GM12878 (cell line): ENCODE measurements around the gene PTAFR. TPM values are rescaled to one million over a fixed set of nuclear protein-coding genes. Genes with fewer than 3 reads are reported as not detected.

ENCODE experiments used
- ATAC-seq: fragments of 200-7000 bp; cut with Tn5 transposase; 3 replicates; pipeline ENCODE4 v1.9.1; 2020; ENCODE audit warnings: mild to moderate bottlenecking, moderate library complexity
- BruUV-seq: library from RNA; stranded (reverse); fragments of 400-500 nt; replicated peaks from 2 replicates; lab custom pipeline; 2021; lab: Mats Ljungman, UMichigan
- CTCF ChIA-PET: fragments of 300-600 bp; sonication (Branson Sonifier 250); formaldehyde crosslinking; extraction: SDS; loops from one replicate; lab custom pipeline; 2021; ENCODE audit warnings: inconsistent platforms; lab: Yijun Ruan, JAX
- POLR2A ChIA-PET: fragments of 350-600 bp; formaldehyde crosslinking; extraction: SDS; loops from one replicate; lab custom pipeline; 2021; ENCODE audit warnings: inconsistent platforms; lab: Charles Lee
- RAD21 ChIA-PET: fragments of 300-600 bp; sonication (Branson Sonifier 250); formaldehyde crosslinking; loops from one replicate; lab custom pipeline; 2023; ENCODE audit warnings: antibody characterized with exemption; ENCODE audit not compliant: unreplicated experiment; lab: Charles Lee
- SMC1A ChIA-PET: fragments of 300-600 bp; sonication (Branson Sonifier 250); formaldehyde crosslinking; loops from one replicate; lab custom pipeline; 2023; ENCODE audit not compliant: unreplicated experiment, uncharacterized antibody; lab: Charles Lee
- DNase-seq: peaks from one replicate; pipeline ENCODE4 v3.0.0-alpha.2; 2011; ENCODE audit warnings: low read depth, low spot score
- FAIRE-seq: peaks from 3 replicates; lab custom pipeline; 2011; peaks lifted over from hg19 to GRCh38; lab: Jason Lieb, UNC
- H2AFZ ChIP-seq: 2 replicates; pipeline ENCODE4 v1.6.0; 2011; ENCODE audit warnings: low read depth, low read length, control low read depth; ENCODE audit not compliant: control insufficient read depth
- H3K27ac ChIP-seq: 2 replicates; pipeline ENCODE4 v1.5.1; 2011; ENCODE audit warnings: control low read depth; ENCODE audit not compliant: control insufficient read depth, insufficient read depth
- H3K27me3 ChIP-seq, 2 experiments: replicated peaks in 1 of 2; 2 replicates each; pipeline versions ENCODE4 v1.6.0 to v1.6.1; 2011; ENCODE audit warnings: low read length in 1 of 2; ENCODE audit not compliant: control insufficient read depth in 2 of 2, insufficient read depth in 2 of 2
- H3K36me3 ChIP-seq, 2 experiments: 2 replicates each; pipeline ENCODE4 v1.5.1; 2011; ENCODE audit warnings: low read length in 1 of 2; ENCODE audit not compliant: control insufficient read depth in 2 of 2, insufficient read depth in 2 of 2
- H3K4me1 ChIP-seq: 2 replicates; pipeline ENCODE4 v1.6.1; 2011; ENCODE audit warnings: mild to moderate bottlenecking, low read length, moderate library complexity, mixed read lengths; ENCODE audit not compliant: control insufficient read depth, insufficient read depth
- H3K4me2 ChIP-seq: 2 replicates; pipeline ENCODE4 v1.6.0; 2011; ENCODE audit warnings: control low read depth; ENCODE audit not compliant: control insufficient read depth, insufficient read depth
- H3K4me3 ChIP-seq: fragments of 200-600 bp; sonication (generic); 2 replicates; pipeline ENCODE4 v1.5.1; 2016
- H3K79me2 ChIP-seq: 2 replicates; pipeline ENCODE4 v1.6.0; 2011; ENCODE audit warnings: low read length; ENCODE audit not compliant: control insufficient read depth, insufficient read depth
- H3K9ac ChIP-seq: 2 replicates; pipeline ENCODE4 v1.8.0; 2011; ENCODE audit warnings: low read length, control low read depth, mixed read lengths; ENCODE audit not compliant: control insufficient read depth, insufficient read depth
- H3K9me3 ChIP-seq: replicated peaks from 3 replicates; pipeline ENCODE4 v1.5.1; 2011; ENCODE audit warnings: mild to moderate bottlenecking, low read length; ENCODE audit not compliant: control insufficient read depth, insufficient read depth
- H4K20me1 ChIP-seq: 2 replicates; pipeline ENCODE4 v1.6.0; 2011; ENCODE audit not compliant: control insufficient read depth, insufficient read depth
- BRCA1 ChIP-seq: IDR thresholded peaks from 2 replicates; pipeline ENCODE4 v1.6.1; 2011; ENCODE audit warnings: low read depth, low read length, improper control_type of control experiment
- KLF5 ChIP-seq: fragments of 450-650 bp; IDR thresholded peaks from 2 replicates; pipeline ENCODE4 v1.6.1; 2014; ENCODE audit warnings: mild to moderate bottlenecking; ENCODE audit not compliant: partially characterized antibody
- RCOR1 ChIP-seq: conservative IDR thresholded peaks from 2 replicates; pipeline ENCODE4 v1.6.1; 2012; ENCODE audit warnings: low read depth, low read length, improper control_type of control experiment
- TARDBP ChIP-seq: IDR thresholded peaks from 2 replicates; pipeline ENCODE4 v1.6.1; 2016; ENCODE audit warnings: borderline replicate concordance
- WGBS: methylation state at CpG from one replicate; pipeline ENCODE4 v1.1.6; 2016; ENCODE audit warnings: low lambda C conversion rate; ENCODE audit not compliant: insufficient replicate concordance, insufficient coverage; ENCODE audit errors: missing lambda C conversion rate; 5-methylcytosine and 5-hydroxymethylcytosine counted together
- in situ Hi-C: fragments of 300-500 bp; cut with MboI; formaldehyde crosslinking; loops from 9 replicates; pipeline ENCODE4 v1.14.3; 2018; ENCODE audit warnings: mixed read lengths
- intact Hi-C: fragments of 100-400 bp; cut with micrococcal nuclease; formaldehyde crosslinking; loops from one replicate; pipeline ENCODE4 v1.14.2; 2022; ENCODE audit not compliant: unreplicated experiment
- polyA plus RNA-seq, 11 experiments: library from polyadenylated mRNA; depleted of rRNA in 4 of 11; unstranded in 6 of 11; stranded (reverse) in 5 of 11; fragments of >200 nt; fragmentation: Nextera tagmentation in 4 of 11; fragmentation: Illumina TruSeq in 1 of 11; extraction: Ambion mirVana in 4 of 11; extraction: Trizol in 1 of 11; gene quantifications; 1 replicate in 1 of 11; 2 replicates in 10 of 11; pipeline versions ENCODE4 v1.2.1 to v1.2.3, GENCODE V29; 2011 to 2016; ENCODE audit warnings: inconsistent platforms in 2 of 11, missing spikeins in 2 of 11, low read depth in 1 of 11
- total RNA-seq, 4 experiments: library from RNA; depleted of rRNA in 3 of 4; stranded (reverse); fragments of >200 nt in 3 of 4; fragmentation: Illumina TruSeq in 1 of 4; extraction: Trizol in 1 of 4; gene quantifications; 2 replicates each; pipeline versions ENCODE4 v1.2.1 to v1.2.3, GENCODE V29; 2013 to 2021
- TF ChIP-seq, protein P1 (sequence below): fragments of 450-650 bp; formaldehyde crosslinking; IDR thresholded peaks from 2 replicates; pipeline ENCODE4 v1.4.0; 2020; ENCODE audit warnings: mild to moderate bottlenecking, moderate library complexity
- TF ChIP-seq, protein P2 (sequence below): fragments of 450-650 bp; IDR thresholded peaks from 2 replicates; pipeline ENCODE4 v1.6.1; 2017; ENCODE audit warnings: borderline replicate concordance

Gene PTAFR
- total and polyA plus RNA-seq, 10 of the 15 experiments (the other 5 are each of a cell fraction or from before 2014, with no cell fraction given), result 17.5 to 251 (median 27.7) TPM

DNA sequence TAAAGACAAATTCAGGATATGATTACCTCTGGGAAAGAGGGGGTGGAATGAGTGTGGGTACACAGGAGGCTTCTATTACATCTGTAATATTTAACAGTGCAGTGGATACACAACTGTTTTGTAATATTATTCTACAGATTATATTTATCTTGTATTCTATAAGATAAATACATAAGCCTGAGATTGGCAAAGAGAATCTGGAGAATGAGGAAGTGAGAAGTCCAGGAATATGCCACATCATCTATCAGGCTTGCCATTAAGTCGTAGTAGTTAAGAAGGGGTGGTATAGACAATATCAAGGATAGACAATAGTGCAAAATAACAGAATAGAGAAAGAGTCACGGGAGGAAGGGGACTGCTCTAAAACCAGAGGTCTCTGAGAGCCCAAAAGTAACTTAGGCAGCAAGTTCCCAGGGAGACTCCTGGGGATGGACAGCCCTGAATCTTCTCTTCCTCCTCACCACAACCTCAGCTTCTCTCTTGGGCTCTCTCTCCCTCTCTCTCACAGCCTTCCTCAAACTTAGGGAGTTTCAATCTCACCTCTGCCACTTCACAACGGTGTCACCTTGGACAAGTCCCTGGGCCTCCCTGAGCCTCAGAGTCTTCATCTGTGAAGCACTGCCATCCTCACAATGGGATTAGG is 14.0 kb upstream of the PTAFR start (continued):
- no peak for TF ChIP-seq BRCA1
- TF ChIP-seq, protein P1, sequence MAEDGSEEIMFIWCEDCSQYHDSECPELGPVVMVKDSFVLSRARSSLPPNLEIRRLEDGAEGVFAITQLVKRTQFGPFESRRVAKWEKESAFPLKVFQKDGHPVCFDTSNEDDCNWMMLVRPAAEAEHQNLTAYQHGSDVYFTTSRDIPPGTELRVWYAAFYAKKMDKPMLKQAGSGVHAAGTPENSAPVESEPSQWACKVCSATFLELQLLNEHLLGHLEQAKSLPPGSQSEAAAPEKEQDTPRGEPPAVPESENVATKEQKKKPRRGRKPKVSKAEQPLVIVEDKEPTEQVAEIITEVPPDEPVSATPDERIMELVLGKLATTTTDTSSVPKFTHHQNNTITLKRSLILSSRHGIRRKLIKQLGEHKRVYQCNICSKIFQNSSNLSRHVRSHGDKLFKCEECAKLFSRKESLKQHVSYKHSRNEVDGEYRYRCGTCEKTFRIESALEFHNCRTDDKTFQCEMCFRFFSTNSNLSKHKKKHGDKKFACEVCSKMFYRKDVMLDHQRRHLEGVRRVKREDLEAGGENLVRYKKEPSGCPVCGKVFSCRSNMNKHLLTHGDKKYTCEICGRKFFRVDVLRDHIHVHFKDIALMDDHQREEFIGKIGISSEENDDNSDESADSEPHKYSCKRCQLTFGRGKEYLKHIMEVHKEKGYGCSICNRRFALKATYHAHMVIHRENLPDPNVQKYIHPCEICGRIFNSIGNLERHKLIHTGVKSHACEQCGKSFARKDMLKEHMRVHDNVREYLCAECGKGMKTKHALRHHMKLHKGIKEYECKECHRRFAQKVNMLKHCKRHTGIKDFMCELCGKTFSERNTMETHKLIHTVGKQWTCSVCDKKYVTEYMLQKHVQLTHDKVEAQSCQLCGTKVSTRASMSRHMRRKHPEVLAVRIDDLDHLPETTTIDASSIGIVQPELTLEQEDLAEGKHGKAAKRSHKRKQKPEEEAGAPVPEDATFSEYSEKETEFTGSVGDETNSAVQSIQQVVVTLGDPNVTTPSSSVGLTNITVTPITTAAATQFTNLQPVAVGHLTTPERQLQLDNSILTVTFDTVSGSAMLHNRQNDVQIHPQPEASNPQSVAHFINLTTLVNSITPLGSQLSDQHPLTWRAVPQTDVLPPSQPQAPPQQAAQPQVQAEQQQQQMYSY (CRISPR knock-in tag), result no peak

DNA sequence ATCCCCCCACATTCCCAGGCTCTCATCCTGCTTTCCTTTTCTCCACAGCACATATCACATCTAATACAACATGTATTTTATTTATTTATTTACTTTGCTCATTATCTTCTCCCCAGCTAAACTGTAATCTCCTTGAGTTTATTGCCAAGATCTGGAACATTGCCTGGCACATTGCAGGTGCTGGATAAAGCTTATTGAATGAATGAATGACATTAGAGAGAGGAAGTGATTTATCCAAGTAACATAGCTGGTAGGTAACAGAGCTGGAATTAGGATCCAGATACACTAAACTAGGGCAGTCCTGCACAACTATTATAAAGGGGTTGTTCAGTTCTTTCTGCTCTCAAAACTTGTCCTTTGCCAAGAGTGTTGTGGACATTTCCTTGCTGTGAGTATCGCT is 8.6 kb upstream of the PTAFR start:
- in situ Hi-C loops (no loop called here), intact Hi-C loops (no loop called here)
- ATAC-seq, result no peak
- Histone ChIP-seq H4K20me1 (no peaks in the 10 kb centered on the region), H3K27ac (no peak overlapping the region), H3K27me3 (no peaks in the 10 kb centered on the region), H3K9ac (no peak overlapping the region), H3K36me3 (no peaks in the 10 kb centered on the region; a peak in 1 of 4 replicates), H3K9me3 (no peaks in the 10 kb centered on the region), H3K79me2 (no peaks in the 10 kb centered on the region), H3K4me1 (peaks cover 3% of the 10 kb centered on the region), H3K4me2 (no peak overlapping the region), H2AFZ (no peak overlapping the region), H3K4me3 (no peak overlapping the region)
- ChIA-PET CTCF (interaction anchor here (1.4 kb wide), 1 partner anchor 93 kb away, joined by 4 read pairs; no protein-coding TSS in a partner anchor), RAD21 (interaction anchor here (1.3 kb wide), 1 partner anchor 94 kb away, joined by 5 read pairs; no protein-coding TSS in a partner anchor), POLR2A (interaction anchor here (1.1 kb wide), 2 partner anchors 11 to 13 kb away, joined by 3 to 5 read pairs; no protein-coding TSS in a partner anchor)
- FAIRE-seq, result no peak
- no TSS peak for BruUV-seq
- TF ChIP-seq KLF5 (no peak), RCOR1 (no peak), TARDBP (no peak)
- TF ChIP-seq, protein P2, sequence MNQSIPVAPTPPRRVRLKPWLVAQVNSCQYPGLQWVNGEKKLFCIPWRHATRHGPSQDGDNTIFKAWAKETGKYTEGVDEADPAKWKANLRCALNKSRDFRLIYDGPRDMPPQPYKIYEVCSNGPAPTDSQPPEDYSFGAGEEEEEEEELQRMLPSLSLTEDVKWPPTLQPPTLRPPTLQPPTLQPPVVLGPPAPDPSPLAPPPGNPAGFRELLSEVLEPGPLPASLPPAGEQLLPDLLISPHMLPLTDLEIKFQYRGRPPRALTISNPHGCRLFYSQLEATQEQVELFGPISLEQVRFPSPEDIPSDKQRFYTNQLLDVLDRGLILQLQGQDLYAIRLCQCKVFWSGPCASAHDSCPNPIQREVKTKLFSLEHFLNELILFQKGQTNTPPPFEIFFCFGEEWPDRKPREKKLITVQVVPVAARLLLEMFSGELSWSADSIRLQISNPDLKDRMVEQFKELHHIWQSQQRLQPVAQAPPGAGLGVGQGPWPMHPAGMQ, result no peak
- TF ChIP-seq, all 136 proteins: peak for 0
- SMC1A ChIA-PET, result interaction anchor here (1.0 kb wide), 1 partner anchor 8 kb away, joined by 3 read pairs; the partner anchor contains the start of gene PTAFR
- DNase-seq, result no peak
- WGBS, result 96% methylated on average over 1 of the region's 1 CpG
